ENCODE results near the gene MUC6.
A peak's percentile ranks its signal among the peaks of the same experiment; 100 is the strongest.

The MUC6 gene

DNA sequence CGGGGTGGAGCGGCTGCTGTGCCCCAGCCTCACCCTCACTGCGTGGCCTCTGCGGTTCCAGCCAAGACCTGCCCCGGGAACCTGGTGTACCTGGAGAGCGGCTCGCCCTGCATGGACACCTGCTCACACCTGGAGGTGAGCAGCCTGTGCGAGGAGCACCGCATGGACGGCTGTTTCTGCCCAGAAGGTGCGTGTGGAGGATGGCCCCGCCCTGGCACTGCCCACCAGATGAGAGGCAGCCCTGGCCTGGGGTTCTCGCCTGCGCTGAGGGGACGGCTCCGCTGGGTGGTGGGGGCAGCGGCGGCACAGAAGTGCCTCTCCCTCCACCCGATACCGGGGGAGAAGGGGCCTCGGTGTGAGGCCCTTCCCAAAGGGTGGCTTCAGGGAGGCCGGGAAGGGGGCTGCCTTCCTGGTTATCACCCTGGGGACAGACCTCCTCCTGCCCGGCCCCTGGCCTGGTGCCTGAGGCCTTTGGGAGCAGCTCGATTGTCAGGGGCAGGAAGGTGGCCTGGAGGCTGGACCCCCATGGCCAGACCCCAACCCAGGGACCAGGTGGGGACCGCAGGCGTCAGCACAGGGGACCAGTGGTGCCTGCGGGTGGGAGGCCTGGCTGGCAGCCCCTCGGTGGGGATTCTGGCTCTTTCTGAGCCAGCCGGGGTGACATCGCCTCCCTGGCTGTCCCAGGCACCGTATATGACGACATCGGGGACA, 45.2 kb upstream of the MUC6 start:
- no peaks in the 10 kb centered on the region for H3K9me3 ChIP-seq (ENCODE audit: control insufficient read depth, insufficient read depth, low read depth, low read length)
- POLR2A ChIA-PET, result no interaction called here

DNA sequence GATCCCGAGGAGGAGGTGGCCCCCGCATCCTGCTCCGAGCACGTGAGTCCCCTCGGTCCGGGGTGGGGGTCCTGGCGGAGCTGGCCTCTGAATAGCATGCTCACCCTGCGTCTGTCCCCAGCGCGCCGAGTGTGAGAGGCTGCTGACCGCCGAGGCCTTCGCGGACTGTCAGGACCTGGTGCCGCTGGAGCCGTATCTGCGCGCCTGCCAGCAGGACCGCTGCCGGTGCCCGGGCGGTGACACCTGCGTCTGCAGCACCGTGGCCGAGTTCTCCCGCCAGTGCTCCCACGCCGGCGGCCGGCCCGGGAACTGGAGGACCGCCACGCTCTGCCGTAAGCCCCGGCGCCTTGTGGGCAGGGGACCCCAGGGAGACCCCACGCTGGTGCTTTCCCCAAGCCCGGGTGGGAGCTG, 41.7 kb upstream of the MUC6 start:
- ChIA-PET POLR2A (no interaction called here), CTCF (no interaction called here)
- no peaks in the 10 kb centered on the region for H3K4me1 ChIP-seq (ENCODE audit: control insufficient read depth, insufficient read depth, low read length)
- no peaks in the 10 kb centered on the region for H3K9me3 ChIP-seq (ENCODE audit: control insufficient read depth, insufficient read depth, low read depth, low read length)
- TF ChIP-seq ZNF2 (tag by site-specific recombination; IDR thresholded peaks at IDR 0.05) (no peak), YY1 (tag by site-specific recombination; IDR thresholded peaks at IDR 0.05) (no peak), ZNF112 (tag by site-specific recombination; IDR thresholded peaks at IDR 0.05) (no peak), REPIN1 (tag by site-specific recombination; IDR thresholded peaks at IDR 0.05; ENCODE audit: low read depth) (no peak), ZNF133 (tag by site-specific recombination; IDR thresholded peaks at IDR 0.05) (no peak), INSM2 (tag by site-specific recombination; IDR thresholded peaks at IDR 0.05) (no peak), ZNF629 (tag by site-specific recombination; IDR thresholded peaks at IDR 0.05) (no peak), ZXDB (tag by site-specific recombination; IDR thresholded peaks at IDR 0.05) (no peak), ZNF404 (tag by site-specific recombination; IDR thresholded peaks at IDR 0.05) (no peak), ZBTB17 (tag by site-specific recombination; IDR thresholded peaks at IDR 0.05) (no peak), ZIC2 (tag by site-specific recombination; IDR thresholded peaks at IDR 0.05) (no peak), ZNF501 (tag by site-specific recombination; IDR thresholded peaks at IDR 0.05) (no peak), PRDM1 (tag by site-specific recombination; IDR thresholded peaks at IDR 0.05) (no peak), ZNF121 (tag by site-specific recombination; IDR thresholded peaks at IDR 0.05) (no peak), ZBTB10 (tag by site-specific recombination; IDR thresholded peaks at IDR 0.05) (no peak), ZNF280C (tag by site-specific recombination; IDR thresholded peaks at IDR 0.05) (no peak)
- H3K36me3 ChIP-seq (ENCODE audit: control insufficient read depth in 2 of 2, insufficient read depth in 1 of 2, low read length in 2 of 2), result no peaks in the 10 kb centered on the region
- no peak overlapping the region for H3K4me3 ChIP-seq (ENCODE audit: low read depth, low read length)
- no peak overlapping the region for H3K27ac ChIP-seq (ENCODE audit: extremely low read depth, low read depth, low read length)

More for the DNA sequence above, 45.2 kb upstream of the MUC6 start:
- H3K36me3 ChIP-seq (ENCODE audit: control insufficient read depth in 2 of 2, insufficient read depth in 1 of 2, low read length in 2 of 2), result no peaks in the 10 kb centered on the region
- TF ChIP-seq ZIC2 (tag by site-specific recombination; IDR thresholded peaks at IDR 0.05), result peak; percentile 58; the same call in 1 of the 2 replicates
- no peak for TF ChIP-seq ZNF2 (tag by site-specific recombination; IDR thresholded peaks at IDR 0.05)
- no peak for TF ChIP-seq KLF16 (tag by site-specific recombination; IDR thresholded peaks at IDR 0.05)
- TF ChIP-seq ZNF335 (tag by site-specific recombination; conservative IDR thresholded peaks at IDR 0.05), result peak; percentile 40
- H3K4me3 ChIP-seq (ENCODE audit: low read depth, low read length), result no peak overlapping the region
- no peak overlapping the region for H3K27ac ChIP-seq (ENCODE audit: extremely low read depth, low read depth, low read length)
- CTCF ChIA-PET, result no interaction called here
- H3K4me1 ChIP-seq (ENCODE audit: control insufficient read depth, insufficient read depth, low read length), result no peaks in the 10 kb centered on the region
